Panc1 (cell line): ENCODE data around the gene SLC7A9.

Experiments used
- CTCF ChIP-seq: fragments of 450-650 bp; IDR thresholded peaks from 2 replicates; pipeline ENCODE4 v1.5.1; 2017; ENCODE audit warnings: mild to moderate bottlenecking
- REST ChIP-seq, 2 experiments: IDR thresholded peaks; 2 replicates each; pipeline ENCODE4 v1.6.1; 2011 to 2012; ENCODE audit warnings: low read depth in 2 of 2, control low read depth in 1 of 2, low read length in 1 of 2, mild to moderate bottlenecking in 1 of 2, moderate library complexity in 1 of 2; ENCODE audit not compliant: insufficient read depth in 1 of 2
- TCF7L2 ChIP-seq: IDR thresholded peaks from 2 replicates; pipeline ENCODE4 v1.6.1; 2011; ENCODE audit warnings: mild to moderate bottlenecking, low read depth, low read length, inconsistent platforms

- no peak for TF ChIP-seq CTCF
- no peak for TF ChIP-seq TCF7L2
- no peak for TF ChIP-seq REST (IDR thresholded peaks at IDR 0.05; ENCODE audit: insufficient read depth in 1 of 2, low read depth in 2 of 2, low read length in 1 of 2)
Observed at GRCh38 chr19:32886241-32886640, 16.7 kb upstream of the SLC7A9 start.
